ENCODE data around the gene PRKAR1B. TPM values are rescaled to one million over a fixed set of nuclear protein-coding genes. Genes with fewer than 3 reads are reported as not detected.

PRKAR1B gene
- total RNA-seq, 1 experiment from 2014 or later: 14.1 TPM

DNA sequence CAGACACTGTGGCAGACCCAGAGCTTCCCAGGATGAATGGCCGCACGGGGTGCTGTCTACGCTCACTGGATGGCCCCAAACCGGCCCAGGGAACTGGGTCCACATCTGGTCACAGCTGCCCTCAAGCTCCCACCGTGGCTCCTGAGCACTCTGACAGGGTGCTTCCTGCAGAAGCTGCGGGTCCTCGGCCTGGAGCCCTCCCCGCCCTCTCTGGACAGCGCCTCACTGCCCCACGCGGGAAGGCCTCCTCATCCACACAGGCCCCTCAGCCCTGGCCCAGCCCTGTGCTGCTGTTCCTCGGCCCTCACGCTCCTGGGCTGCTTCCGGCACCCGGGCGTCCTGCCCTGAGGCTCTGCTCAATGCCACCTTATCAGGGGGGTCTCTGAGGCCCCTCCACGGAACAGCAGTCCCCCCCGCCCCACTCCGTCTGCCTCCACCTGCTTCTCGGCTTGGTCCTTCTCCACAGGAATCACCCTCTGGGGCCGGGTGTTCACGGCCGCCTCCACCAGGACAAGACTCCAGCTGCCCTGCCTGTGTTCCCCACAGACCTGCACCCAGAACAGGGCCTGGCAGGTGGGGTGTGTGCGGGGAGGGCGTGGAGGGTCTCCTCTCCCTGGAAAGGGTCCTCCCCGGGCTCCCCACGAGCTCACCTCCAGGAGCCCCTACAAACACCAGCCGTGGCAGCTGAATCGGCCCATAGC is 132.0 kb downstream of the PRKAR1B start:
- no TSS peak for BruUV-seq (replicated peaks)
- ChIA-PET CTCF (no interaction called here), POLR2A (no interaction called here), RAD21 (ENCODE audit: low non-redundant PET in 1 of 2, low total read pairs in 2 of 2, uncharacterized antibody in 2 of 2, unreplicated experiment in 2 of 2) (no interaction called here)
- intact Hi-C loops (cut with micrococcal nuclease): no loop called here
- Histone ChIP-seq H3K9me2 (ENCODE audit: insufficient read depth) (no peaks in the 10 kb centered on the region), H3K4me2 (ENCODE audit: low read length) (no peak overlapping the region), H3K9me3 (ENCODE audit: control insufficient read depth in 1 of 2, insufficient read depth in 1 of 2, low read depth in 1 of 2, low read length in 2 of 2) (no peaks in the 10 kb centered on the region), H3K27ac (ENCODE audit: low read depth, low read length) (no peak overlapping the region), H2AFZ (ENCODE audit: low read depth, low read length, poor library complexity, severe bottlenecking) (no peak overlapping the region), H3K4me1 (ENCODE audit: control insufficient read depth in 1 of 2, insufficient read depth in 2 of 2, low read length in 2 of 2) (no peaks in the 10 kb centered on the region), H3K27me3 (ENCODE audit: insufficient read depth, low read length) (no peaks in the 10 kb centered on the region), H4K20me1 (ENCODE audit: insufficient read depth) (no peaks in the 10 kb centered on the region), H3K4me3 (replicated peaks in 1 of 2; ENCODE audit: low read depth in 1 of 2, low read length in 2 of 2) (no peak overlapping the region), H3K36me3 (ENCODE audit: control insufficient read depth in 1 of 2, insufficient read depth in 2 of 2, low read length in 2 of 2) (no peaks in the 10 kb centered on the region), H3K79me2 (ENCODE audit: insufficient read depth, low read length) (no peaks in the 10 kb centered on the region), H3K9ac (ENCODE audit: low read length) (no peak overlapping the region)
- no peak for TF ChIP-seq ELF1 (IDR thresholded peaks at IDR 0.05; ENCODE audit: borderline replicate concordance, low read depth)
- ATAC-seq: no peak
- DNase-seq (ENCODE audit: low read depth, low spot score): no peak

DNA sequence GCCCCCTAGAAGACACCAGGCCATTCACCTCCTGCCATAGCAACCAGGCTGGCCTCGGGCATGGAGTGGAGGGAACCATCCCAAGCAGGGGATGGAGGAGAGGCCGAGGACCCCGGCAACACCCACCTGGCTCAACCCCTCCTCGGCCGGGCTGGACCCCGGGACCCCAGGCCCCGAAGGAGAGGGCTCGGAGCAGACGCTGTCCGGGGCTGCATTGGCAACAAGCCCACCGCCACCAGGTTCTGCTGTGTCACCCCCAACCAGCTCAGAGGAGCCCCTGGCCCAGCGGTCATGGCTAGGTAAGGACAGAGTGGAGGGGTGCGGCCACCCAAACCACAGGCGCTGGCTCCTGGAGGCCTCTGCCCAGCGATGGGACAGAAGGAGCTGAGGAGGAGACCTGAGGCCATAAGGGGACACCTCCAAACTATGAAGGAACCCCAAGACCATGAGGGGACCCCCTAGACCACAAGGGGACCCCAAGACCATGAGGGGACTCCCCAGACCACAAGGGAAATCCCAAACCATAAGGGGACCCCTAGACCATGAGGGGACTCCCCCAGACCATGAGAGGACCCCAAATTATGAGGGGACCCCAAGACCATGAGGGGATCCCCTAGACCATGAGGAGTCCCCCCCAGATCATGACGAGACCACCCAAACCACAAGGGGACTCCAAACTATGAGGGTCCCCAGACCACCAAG is 132.7 kb downstream of the PRKAR1B start:
- RAD21 ChIA-PET (ENCODE audit: low non-redundant PET in 1 of 2, low total read pairs in 2 of 2, uncharacterized antibody in 2 of 2, unreplicated experiment in 2 of 2): no interaction called here
- TF ChIP-seq, protein P1, sequence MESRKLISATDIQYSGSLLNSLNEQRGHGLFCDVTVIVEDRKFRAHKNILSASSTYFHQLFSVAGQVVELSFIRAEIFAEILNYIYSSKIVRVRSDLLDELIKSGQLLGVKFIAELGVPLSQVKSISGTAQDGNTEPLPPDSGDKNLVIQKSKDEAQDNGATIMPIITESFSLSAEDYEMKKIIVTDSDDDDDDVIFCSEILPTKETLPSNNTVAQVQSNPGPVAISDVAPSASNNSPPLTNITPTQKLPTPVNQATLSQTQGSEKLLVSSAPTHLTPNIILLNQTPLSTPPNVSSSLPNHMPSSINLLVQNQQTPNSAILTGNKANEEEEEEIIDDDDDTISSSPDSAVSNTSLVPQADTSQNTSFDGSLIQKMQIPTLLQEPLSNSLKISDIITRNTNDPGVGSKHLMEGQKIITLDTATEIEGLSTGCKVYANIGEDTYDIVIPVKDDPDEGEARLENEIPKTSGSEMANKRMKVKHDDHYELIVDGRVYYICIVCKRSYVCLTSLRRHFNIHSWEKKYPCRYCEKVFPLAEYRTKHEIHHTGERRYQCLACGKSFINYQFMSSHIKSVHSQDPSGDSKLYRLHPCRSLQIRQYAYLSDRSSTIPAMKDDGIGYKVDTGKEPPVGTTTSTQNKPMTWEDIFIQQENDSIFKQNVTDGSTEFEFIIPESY (IDR thresholded peaks at IDR 0.05; ENCODE audit: extremely low read depth, insufficient replicate concordance, low read length): no peak
- no peak for TF ChIP-seq EZH2phosphoT487 (IDR thresholded peaks at IDR 0.05; ENCODE audit: borderline replicate concordance)
- TF ChIP-seq CBX3 (IDR thresholded peaks at IDR 0.05; ENCODE audit: low read depth): no peak
- TF ChIP-seq EGR1 (IDR thresholded peaks at IDR 0.05; ENCODE audit: low read depth): no peak
- no peak for TF ChIP-seq POLR2A (IDR thresholded peaks at IDR 0.05; ENCODE audit: borderline replicate concordance, extremely low read depth, insufficient read depth, insufficient read length)
- no peak for TF ChIP-seq TCF7L2 (IDR thresholded peaks at IDR 0.05; ENCODE audit: borderline replicate concordance, extremely low read depth, insufficient read depth, insufficient read length)
- TF ChIP-seq, protein P2, sequence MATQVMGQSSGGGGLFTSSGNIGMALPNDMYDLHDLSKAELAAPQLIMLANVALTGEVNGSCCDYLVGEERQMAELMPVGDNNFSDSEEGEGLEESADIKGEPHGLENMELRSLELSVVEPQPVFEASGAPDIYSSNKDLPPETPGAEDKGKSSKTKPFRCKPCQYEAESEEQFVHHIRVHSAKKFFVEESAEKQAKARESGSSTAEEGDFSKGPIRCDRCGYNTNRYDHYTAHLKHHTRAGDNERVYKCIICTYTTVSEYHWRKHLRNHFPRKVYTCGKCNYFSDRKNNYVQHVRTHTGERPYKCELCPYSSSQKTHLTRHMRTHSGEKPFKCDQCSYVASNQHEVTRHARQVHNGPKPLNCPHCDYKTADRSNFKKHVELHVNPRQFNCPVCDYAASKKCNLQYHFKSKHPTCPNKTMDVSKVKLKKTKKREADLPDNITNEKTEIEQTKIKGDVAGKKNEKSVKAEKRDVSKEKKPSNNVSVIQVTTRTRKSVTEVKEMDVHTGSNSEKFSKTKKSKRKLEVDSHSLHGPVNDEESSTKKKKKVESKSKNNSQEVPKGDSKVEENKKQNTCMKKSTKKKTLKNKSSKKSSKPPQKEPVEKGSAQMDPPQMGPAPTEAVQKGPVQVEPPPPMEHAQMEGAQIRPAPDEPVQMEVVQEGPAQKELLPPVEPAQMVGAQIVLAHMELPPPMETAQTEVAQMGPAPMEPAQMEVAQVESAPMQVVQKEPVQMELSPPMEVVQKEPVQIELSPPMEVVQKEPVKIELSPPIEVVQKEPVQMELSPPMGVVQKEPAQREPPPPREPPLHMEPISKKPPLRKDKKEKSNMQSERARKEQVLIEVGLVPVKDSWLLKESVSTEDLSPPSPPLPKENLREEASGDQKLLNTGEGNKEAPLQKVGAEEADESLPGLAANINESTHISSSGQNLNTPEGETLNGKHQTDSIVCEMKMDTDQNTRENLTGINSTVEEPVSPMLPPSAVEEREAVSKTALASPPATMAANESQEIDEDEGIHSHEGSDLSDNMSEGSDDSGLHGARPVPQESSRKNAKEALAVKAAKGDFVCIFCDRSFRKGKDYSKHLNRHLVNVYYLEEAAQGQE (IDR thresholded peaks at IDR 0.05; ENCODE audit: low read depth): no peak
- TF ChIP-seq SRF (IDR thresholded peaks at IDR 0.05; ENCODE audit: low read depth): no peak
- no peak for TF ChIP-seq CEBPB (IDR thresholded peaks at IDR 0.05; ENCODE audit: low read depth)
- no peak for TF ChIP-seq POLR2AphosphoS5 (IDR thresholded peaks at IDR 0.05; ENCODE audit: low read depth, low read length)
- no peak for TF ChIP-seq ZNF274 (IDR thresholded peaks at IDR 0.05; ENCODE audit: low read depth, low read length)

More for the DNA sequence above, 132.7 kb downstream of the PRKAR1B start:
- Histone ChIP-seq H3K9me3 (ENCODE audit: control insufficient read depth in 1 of 2, insufficient read depth in 1 of 2, low read depth in 1 of 2, low read length in 2 of 2) (no peaks in the 10 kb centered on the region), H3K4me2 (ENCODE audit: low read length) (no peak overlapping the region), H3K4me3 (replicated peaks in 1 of 2; ENCODE audit: low read depth in 1 of 2, low read length in 2 of 2) (no peak overlapping the region), H3K27ac (ENCODE audit: low read depth, low read length) (no peak overlapping the region), H2AFZ (ENCODE audit: low read depth, low read length, poor library complexity, severe bottlenecking) (no peak overlapping the region), H4K20me1 (ENCODE audit: insufficient read depth) (no peaks in the 10 kb centered on the region), H3K9ac (ENCODE audit: low read length) (no peak overlapping the region), H3K4me1 (ENCODE audit: control insufficient read depth in 1 of 2, insufficient read depth in 2 of 2, low read length in 2 of 2) (no peaks in the 10 kb centered on the region), H3K36me3 (ENCODE audit: control insufficient read depth in 1 of 2, insufficient read depth in 2 of 2, low read length in 2 of 2) (no peaks in the 10 kb centered on the region), H3K9me2 (ENCODE audit: insufficient read depth) (no peaks in the 10 kb centered on the region), H3K27me3 (ENCODE audit: insufficient read depth, low read length) (no peaks in the 10 kb centered on the region), H3K79me2 (ENCODE audit: insufficient read depth, low read length) (no peaks in the 10 kb centered on the region)
- ATAC-seq (no peak), DNase-seq (ENCODE audit: low read depth, low spot score) (no peak)
- CTCF ChIA-PET: no interaction called here
- no TSS peak for BruUV-seq (replicated peaks)
- intact Hi-C loops (cut with micrococcal nuclease): no loop called here
- POLR2A ChIA-PET: no interaction called here

Measured in HCT116 (cell line).